GM21786 (cell line): ENCODE results near the gene PSME1.
A peak's percentile ranks its signal among the peaks of the same experiment; 100 is the strongest.

Source experiments
- ATAC-seq: cut with Tn5 transposase; IDR thresholded peaks from one replicate; pipeline ENCODE4 v1.9.1; 2021; ENCODE audit not compliant: unreplicated experiment

Gene PSME1

GRCh38 chr14:24129410-24129998 is 6.5 kb upstream of the PSME1 start:
- no peak for ATAC-seq

GRCh38 chr14:24130380-24130716 is 5.6 kb upstream of the PSME1 start, which contains the start of gene FITM1:
FITM1 (plus strand) TSS chr14:24130659; CDS start chr14:24131564, 905 bp downstream.
- no peak for ATAC-seq

- no peak for ATAC-seq
Observed at GRCh38 chr14:24130717-24131548, 5.1 kb upstream of the PSME1 start.

- ATAC-seq: no peak
Observed at GRCh38 chr14:24131549-24131966, 4.4 kb upstream of the PSME1 start.

GRCh38 chr14:24132061-24132685 is 3.8 kb upstream of the PSME1 start:
- no peak for ATAC-seq

GRCh38 chr14:24132976-24133375 is 3.0 kb upstream of the PSME1 start:
- ATAC-seq: no peak

GRCh38 chr14:24133735-24134134 is 2.3 kb upstream of the PSME1 start:
- ATAC-seq: no peak

GRCh38 chr14:24135584-24135833 is 485 bp upstream of the PSME1 start:
- ATAC-seq: no peak

GRCh38 chr14:24136684-24137528 is 912 bp downstream of the PSME1 start:
- no peak for ATAC-seq

GRCh38 chr14:24137529-24138395 is 1.8 kb downstream of the PSME1 start:
- ATAC-seq: no peak

GRCh38 chr14:24138396-24139271 is 2.6 kb downstream of the PSME1 start:
- ATAC-seq: no peak

GRCh38 chr14:24139272-24139934 is 3.4 kb downstream of the PSME1 start:
- ATAC-seq: no peak

- peak; percentile 89 for ATAC-seq
Observed at GRCh38 chr14:24141097-24141880, 5.3 kb downstream of the PSME1 start, which contains the start of gene EMC9. EMC9 (minus strand) TSS chr14:24141591; CDS start chr14:24141304, 287 bp downstream.

GRCh38 chr14:24143511-24143910 is 7.5 kb downstream of the PSME1 start:
- ATAC-seq: no peak

GRCh38 chr14:24144451-24144850 is 8.5 kb downstream of the PSME1 start:
- ATAC-seq: no peak

- ATAC-seq: no peak
Observed at GRCh38 chr14:24145219-24145618, 9.2 kb downstream of the PSME1 start.

GRCh38 chr14:24145690-24146452 is 9.9 kb downstream of the PSME1 start:
- ATAC-seq: no peak
